ENCODE results near the gene C4orf50. TPM values are rescaled to one million over a fixed set of nuclear protein-coding genes. Genes with fewer than 3 reads are reported as not detected.
A peak's percentile ranks its signal among the peaks of the same experiment; 100 is the strongest.

C4orf50 gene
- total RNA-seq, 1 donor from 2014 or later, result 0.49 TPM

- DNase-seq (ENCODE audit: extremely low spot score in 2 of 2), result no peak
- H3K9me3 ChIP-seq, result no peaks in the 10 kb centered on the region
- H3K27me3 ChIP-seq, result no peaks in the 10 kb centered on the region
- no peak for TF ChIP-seq CTCF (IDR thresholded peaks at IDR 0.05)
- no peak for TF ChIP-seq POLR2AphosphoS5 (IDR thresholded peaks at IDR 0.05; ENCODE audit: insufficient read depth in 1 of 2, low read depth in 1 of 2)
- no peak for TF ChIP-seq POLR2A (IDR thresholded peaks at IDR 0.05)
- no peak overlapping the region for H3K27ac ChIP-seq
- intact Hi-C loops (cut with DNase I), result no loop called here
- no peaks in the 10 kb centered on the region for H3K36me3 ChIP-seq
- H3K4me1 ChIP-seq, result no peaks in the 10 kb centered on the region
- H3K4me3 ChIP-seq, result no peak overlapping the region
Measured at GRCh38 chr4:5870701-5871100, 147.5 kb downstream of the C4orf50 start.

- H3K4me3 ChIP-seq, result no peak overlapping the region
- intact Hi-C loops (cut with DNase I), result no loop called here
- no peaks in the 10 kb centered on the region for H3K27me3 ChIP-seq
- no peaks in the 10 kb centered on the region for H3K4me1 ChIP-seq
- no peak for DNase-seq (ENCODE audit: extremely low spot score in 2 of 2)
- no peaks in the 10 kb centered on the region for H3K9me3 ChIP-seq
- H3K27ac ChIP-seq, result peak overlapping the region; percentile 27
- H3K36me3 ChIP-seq, result no peaks in the 10 kb centered on the region
- no peak for TF ChIP-seq POLR2A (IDR thresholded peaks at IDR 0.05)
- no peak for TF ChIP-seq CTCF (IDR thresholded peaks at IDR 0.05)
Measured at GRCh38 chr4:5869966-5870619, 148.1 kb downstream of the C4orf50 start.

GRCh38 chr4:5867866-5868265 is 150.4 kb downstream of the C4orf50 start:
- DNase-seq (ENCODE audit: extremely low spot score in 2 of 2), result no peak
- no peaks in the 10 kb centered on the region for H3K4me1 ChIP-seq
- no peak overlapping the region for H3K27ac ChIP-seq
- no peaks in the 10 kb centered on the region for H3K36me3 ChIP-seq
- no peak overlapping the region for H3K4me3 ChIP-seq
- TF ChIP-seq CTCF (IDR thresholded peaks at IDR 0.05) (no peak), POLR2A (IDR thresholded peaks at IDR 0.05) (no peak)
- no peaks in the 10 kb centered on the region for H3K27me3 ChIP-seq
- intact Hi-C loops (cut with DNase I), result no loop called here
- H3K9me3 ChIP-seq, result no peaks in the 10 kb centered on the region

GRCh38 chr4:5866841-5867813 is 151.1 kb downstream of the C4orf50 start:
- H3K36me3 ChIP-seq, result no peaks in the 10 kb centered on the region
- intact Hi-C loops (cut with DNase I), result no loop called here
- TF ChIP-seq CTCF (IDR thresholded peaks at IDR 0.05) (no peak), POLR2A (IDR thresholded peaks at IDR 0.05) (no peak), POLR2AphosphoS5 (IDR thresholded peaks at IDR 0.05; ENCODE audit: insufficient read depth in 1 of 2, low read depth in 1 of 2) (no peak)
- no peaks in the 10 kb centered on the region for H3K4me1 ChIP-seq
- no peak overlapping the region for H3K4me3 ChIP-seq
- DNase-seq (ENCODE audit: extremely low spot score in 2 of 2), result no peak
- H3K9me3 ChIP-seq, result no peaks in the 10 kb centered on the region
- no peak overlapping the region for H3K27ac ChIP-seq
- H3K27me3 ChIP-seq, result no peaks in the 10 kb centered on the region

All from vagina (tissue), 2 donors.